ENCODE measurements around the gene NRG4.
"Not testable (repeated sequence)": the region's sequence is repeated elsewhere in the genome, so short reads cannot be mapped to it uniquely, and the experiment has no call there.

NRG4 gene, protein sequence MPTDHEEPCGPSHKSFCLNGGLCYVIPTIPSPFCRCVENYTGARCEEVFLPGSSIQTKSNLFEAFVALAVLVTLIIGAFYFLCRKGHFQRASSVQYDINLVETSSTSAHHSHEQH

DNA sequence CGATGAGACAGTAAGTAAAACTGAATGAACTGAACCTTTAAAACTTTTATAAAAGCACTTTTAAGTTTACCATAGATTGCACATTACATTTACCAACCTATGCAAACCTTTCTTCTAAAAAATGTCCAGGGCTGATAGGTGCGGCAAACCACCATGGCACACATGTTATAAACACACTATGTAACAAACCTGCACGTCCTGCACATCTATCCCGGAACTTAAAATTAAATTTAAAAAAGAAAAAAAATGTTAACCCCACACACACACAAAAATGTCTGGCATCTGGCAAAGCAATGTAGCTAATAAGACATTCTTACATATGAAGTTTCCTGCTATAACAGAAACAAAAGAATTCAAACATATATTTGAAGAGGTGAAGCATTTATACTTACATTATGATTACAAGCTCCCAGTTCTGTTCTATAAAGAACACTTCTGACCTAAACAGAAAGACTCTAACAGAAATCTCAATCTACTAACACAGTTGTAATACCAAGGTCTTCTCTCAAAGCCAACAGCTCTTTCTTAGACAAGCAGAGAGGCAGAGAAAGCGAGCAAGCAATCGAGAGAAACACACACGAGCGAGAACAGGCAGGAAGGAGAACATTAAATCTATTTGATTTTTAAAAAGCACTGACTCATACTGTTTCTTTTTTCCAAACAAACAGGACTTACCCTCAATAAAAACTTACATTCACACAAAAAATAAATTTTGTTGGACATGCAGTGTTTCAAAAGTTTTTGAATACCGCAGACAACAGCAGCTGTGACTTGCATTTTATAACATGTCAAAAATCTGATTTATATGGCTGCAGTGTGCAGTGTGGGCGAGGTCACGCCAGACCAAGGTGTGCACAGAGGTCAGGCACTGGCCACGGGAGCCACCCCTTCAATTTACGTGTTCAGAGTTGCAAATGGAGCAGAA lies at the start of gene NRG4:
Gene NRG4, minus strand, starts transcription at position 798 of the 925 bp plus-strand sequence. CDS start 1,194 bp downstream, outside the sequence.
- no peak for DNase-seq (ENCODE audit: low read depth)

DNA sequence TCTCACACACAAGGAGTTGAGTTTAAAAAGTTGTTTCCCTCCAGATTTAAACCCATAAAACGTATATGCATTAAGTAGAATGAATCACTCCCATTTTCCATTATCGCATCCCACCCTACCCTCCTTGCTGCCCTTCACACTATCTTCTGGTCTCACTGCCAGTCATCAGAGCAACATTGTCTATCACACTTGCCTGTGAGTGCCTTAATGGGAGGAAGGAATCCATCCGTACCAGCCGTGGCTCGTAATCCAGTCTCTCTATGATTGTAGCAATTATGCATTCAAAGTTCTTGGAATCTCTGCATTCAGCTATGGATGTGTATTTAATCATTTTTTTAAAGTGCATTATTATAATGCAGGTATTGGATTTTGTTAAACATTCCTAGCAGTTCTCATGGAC lies 49.5 kb upstream of the NRG4 start:
- DNase-seq (ENCODE audit: low read depth): no peak

DNA sequence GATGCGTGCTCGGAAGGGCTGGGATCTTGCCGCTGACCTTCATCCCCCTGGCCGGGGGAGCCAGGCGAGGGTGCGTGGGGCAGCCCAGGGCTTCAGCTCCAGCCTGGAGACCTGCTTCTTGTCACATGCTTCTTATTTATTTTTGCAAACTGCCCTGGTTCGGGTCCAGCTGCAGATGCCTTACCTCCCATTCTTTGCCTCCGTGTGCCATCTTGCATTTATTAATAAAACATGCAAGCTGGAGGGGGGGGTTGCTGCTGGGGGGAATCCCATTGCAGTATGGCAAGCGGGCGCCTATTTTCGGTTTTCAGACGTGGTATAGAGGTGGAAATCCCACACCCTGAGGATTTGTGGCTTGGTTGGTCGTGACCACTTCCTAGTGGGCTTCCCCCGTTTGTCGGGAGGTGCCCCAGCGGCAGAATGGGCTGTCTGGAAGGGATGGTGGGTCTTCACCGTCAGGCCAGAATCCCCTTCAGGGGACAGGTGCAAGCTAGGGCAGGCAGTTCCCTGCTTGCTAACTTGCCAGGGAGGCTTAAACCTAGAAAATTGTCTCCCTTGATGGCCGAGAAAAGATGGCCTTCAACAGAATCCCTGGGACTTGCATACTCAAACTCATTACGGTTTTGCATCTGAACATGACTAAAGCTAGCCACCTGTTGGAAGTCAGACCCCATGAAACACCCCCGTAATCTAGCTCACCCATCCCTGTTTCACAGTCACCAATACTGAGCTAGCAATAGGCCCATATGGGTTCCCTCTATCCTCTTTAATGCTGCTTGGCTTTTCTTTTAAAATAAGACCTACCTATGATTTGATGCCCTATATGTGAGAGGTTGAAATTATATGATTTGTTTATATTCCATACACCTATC lies 48.1 kb upstream of the NRG4 start:
- DNase-seq (ENCODE audit: low read depth): no peak

DNA sequence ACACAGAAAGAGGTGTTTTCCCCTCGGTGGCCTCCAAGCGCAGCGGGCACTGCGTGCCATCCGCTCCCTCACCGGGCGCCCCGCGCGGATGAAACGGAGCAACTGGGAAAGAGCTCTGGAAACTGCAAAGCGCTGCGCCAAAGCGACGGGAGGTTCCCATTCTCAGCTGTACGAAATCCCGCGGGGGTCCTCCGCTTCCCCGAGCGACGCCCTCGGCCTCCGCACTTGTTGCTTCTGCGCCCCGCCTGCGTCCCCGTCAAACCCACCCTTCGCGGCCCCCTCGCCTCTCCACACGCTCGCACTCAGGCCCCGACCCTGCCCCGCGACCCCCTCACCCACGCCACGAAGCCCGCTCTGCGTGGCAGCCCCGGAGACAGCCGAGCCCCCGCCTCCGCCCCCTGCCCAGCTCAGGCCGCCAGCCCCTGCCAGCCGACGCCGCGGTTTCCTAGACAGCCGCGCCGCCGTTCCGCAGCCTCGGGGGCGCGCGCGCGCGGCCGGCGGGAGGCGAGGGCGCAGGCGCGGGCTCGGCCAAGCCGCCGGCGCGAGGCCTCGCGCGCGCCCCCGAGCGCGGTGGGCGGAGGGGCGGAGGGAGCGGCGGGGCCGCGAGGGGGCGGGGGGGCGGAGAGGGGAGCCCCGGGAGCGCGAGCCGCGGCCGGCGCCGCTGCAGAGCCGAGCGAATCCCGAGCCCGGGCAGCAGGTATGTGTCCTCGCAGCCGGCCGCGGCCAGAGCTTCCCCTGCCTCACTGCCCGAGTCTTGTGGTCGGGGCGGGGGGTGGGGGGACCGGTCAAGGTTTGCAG lies 47.3 kb upstream of the NRG4 start, which contains the start of gene TMEM266:
Gene TMEM266, plus strand, starts transcription at position 666 of the 798 bp plus-strand sequence. CDS start 74,279 bp downstream, outside the sequence.
- no peak for DNase-seq (ENCODE audit: low read depth)

DNA sequence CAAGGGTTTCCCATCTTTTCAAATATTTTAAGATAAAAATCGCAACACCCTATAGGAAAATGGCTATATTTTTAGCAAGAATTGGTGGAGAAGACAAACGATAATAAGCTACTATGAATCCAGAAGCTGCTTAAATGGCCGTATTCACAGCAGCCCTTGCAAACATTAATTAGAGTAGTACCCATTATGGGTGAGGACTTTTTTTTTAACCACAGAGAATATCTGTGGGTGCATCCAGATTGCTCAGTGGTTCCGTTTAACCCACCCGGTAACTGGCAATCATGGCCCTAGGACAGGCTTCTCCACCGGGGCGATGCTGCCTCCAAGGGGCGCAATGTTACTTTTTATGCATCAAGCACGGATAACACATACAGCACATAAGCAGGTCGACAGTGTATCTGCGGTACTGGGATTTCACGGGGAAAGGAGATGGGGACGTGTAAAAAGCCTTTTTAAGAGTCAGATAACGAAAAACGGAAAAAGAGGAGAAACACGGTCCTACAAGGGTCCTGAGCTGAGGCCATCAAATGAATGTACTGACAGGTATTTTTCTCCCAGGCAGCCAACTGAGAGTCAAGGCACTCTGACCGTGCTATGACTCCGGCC lies 46.6 kb upstream of the NRG4 start:
- DNase-seq (ENCODE audit: low read depth): no peak

DNA sequence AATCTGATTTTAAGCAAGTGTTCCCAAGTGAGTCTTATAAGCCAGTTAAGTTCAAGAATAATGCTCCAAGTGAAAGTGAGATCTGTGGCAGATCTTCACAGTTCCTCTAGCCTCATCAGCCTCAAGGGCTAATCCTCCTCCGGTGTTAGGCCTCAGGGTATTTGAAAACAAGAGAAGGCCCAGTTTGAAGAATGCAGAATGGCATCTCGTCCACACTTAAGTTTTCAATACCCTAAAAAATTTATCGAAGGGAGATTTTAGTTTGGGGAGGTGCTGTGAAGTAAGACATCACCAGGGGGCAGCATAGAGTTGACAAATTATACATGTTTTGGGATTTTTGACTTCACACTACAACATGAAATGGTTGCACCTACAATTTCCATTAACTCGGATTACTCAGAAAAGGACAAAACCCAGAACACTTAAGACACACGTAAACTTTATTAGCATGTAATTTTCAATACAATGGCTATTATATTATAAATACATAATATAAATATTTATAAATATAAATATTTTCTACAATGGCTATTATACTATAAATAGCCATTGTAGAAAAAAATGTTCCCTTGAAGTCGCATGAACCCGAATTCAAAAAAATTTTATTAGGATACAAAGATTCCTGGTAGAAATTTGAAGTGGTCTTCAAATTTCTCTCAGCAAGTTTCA lies 45.2 kb upstream of the NRG4 start:
- DNase-seq (ENCODE audit: low read depth): no peak

DNA sequence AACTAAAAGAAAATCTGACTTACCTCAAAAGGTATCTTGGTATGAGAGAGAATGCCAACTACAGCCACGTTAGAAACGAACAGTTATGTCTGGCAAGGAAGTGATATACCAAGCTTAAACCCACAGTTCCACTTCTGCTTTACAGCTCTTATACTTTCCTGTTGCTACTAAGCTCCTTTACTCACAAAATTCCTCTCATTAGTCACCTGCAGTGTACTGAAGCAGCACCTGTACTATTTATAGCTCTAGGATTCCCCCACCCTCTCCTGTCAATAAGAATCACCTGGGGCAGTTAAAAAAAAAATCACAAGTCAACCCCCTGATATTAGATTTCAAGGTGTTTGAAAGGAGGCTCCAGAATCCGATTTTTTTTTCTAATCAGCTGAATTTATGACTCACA lies 44.7 kb upstream of the NRG4 start:
- DNase-seq (ENCODE audit: low read depth): no peak

DNA sequence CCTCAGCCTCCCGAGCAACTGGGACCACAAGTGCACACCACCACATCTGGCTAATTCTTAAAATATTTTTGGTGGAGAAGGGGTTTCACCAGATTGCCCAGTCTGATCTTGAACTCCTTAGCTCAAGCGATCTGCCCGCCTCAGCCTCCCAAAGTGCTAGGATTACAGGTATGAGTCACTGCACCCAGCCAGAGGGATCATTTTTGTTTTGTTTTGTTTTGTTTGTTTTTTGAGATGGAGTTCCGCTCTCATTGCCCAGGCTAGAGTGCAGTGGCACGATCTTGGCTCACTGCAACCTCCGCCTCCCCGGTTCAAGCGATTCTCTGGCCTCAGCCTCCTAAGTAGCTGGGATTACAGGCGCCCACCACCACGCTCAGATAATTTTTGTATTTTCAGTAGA lies 42.0 kb upstream of the NRG4 start:
- DNase-seq (ENCODE audit: low read depth): not testable (repeated sequence)

DNA sequence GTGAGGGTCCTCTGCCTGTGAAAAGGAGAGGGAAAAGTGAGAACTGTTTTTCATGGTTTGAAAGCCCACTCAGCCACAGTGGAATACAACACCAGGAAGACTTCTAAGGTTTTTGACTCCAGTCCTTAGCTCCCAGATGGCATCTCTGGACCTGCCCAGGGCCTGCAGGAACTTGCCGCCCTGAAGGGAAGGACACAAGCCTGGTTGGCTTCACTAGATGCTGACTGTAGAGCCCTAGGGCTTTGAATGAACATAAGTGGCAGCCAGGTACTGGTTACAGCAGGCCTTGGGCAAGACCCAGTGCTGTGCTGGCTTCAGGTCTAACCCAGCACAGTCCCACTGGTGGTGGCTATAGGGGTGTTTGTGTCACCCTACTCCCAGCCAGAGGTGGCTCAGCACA lies 26.3 kb upstream of the NRG4 start:
- no peak for DNase-seq (ENCODE audit: low read depth)

DNA sequence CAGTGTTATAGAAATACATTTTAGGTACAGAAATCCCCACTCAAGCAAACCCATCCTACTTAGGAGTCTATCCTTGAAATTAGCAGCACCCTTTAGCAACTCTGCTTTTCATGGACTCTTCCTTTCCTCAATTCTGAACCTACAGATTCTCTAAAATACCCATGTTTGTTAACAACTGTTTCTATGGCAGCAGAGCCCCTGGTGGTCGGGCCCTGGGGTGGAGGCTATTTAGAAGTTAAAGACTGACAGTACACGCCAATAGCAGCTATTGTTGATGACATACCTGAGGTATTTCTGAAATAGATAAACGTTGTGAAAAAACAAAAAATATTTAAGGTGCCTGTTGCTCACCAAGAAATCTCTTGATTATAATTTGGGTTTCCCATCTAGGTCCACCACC lies 23.4 kb upstream of the NRG4 start:
- no peak for DNase-seq (ENCODE audit: low read depth)

DNA sequence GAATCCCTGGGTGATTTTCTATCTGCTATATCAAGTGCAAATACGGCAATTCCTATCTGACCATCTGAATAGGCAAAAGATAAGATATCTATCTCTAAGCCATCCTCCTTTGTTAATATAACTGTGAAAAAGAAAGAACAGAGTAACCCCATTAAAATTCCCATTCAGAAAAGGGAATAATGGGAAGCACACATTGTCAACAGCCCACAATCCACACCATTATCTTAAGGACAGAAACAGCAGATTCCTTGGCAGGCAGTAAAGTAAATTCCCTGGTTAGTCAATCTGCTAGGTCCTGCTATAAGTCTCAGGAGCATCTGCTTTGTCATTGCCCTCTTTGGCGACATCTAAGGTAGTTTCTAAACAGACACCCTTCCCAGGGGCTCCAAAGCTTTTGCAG lies 21.9 kb upstream of the NRG4 start:
- no peak for DNase-seq (ENCODE audit: low read depth)

DNA sequence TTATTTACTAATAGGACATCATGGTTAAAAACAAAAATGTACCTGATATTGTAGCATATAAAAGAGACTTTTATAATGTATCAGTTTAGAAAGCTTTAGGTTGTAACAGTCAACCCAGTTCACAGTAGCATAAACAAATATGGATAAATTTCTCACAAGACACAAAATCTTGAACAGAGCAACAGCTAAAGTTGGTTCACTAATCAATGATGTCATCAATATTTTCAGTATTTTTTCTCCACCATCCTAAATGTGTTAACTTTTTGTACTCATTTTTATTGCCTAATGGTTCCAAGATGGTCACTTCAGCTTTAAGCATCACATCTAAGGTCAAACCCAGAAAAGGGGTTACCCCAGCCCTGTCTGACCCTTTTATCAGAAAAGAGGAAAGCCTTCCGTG lies 21.2 kb upstream of the NRG4 start:
- DNase-seq (ENCODE audit: low read depth): no peak

DNA sequence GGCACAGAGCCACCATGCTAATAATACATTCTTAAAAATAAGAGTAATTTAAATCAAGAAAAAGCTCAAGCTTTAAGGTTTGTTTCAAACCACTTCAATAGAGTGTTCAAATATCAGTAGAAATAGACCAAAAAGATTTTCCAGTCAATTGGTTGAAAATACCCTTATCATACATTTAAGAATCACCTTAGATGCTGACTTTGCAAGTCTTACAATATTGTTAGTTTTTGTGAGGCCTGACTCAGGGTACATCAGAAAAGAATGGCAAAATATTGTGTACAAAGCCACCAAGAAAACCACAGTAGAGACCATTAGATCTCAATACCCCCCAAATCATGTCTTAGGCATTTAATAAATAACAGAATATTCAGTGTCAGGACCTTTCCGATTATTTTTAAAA lies 19.8 kb upstream of the NRG4 start:
- DNase-seq (ENCODE audit: low read depth): no peak

DNA sequence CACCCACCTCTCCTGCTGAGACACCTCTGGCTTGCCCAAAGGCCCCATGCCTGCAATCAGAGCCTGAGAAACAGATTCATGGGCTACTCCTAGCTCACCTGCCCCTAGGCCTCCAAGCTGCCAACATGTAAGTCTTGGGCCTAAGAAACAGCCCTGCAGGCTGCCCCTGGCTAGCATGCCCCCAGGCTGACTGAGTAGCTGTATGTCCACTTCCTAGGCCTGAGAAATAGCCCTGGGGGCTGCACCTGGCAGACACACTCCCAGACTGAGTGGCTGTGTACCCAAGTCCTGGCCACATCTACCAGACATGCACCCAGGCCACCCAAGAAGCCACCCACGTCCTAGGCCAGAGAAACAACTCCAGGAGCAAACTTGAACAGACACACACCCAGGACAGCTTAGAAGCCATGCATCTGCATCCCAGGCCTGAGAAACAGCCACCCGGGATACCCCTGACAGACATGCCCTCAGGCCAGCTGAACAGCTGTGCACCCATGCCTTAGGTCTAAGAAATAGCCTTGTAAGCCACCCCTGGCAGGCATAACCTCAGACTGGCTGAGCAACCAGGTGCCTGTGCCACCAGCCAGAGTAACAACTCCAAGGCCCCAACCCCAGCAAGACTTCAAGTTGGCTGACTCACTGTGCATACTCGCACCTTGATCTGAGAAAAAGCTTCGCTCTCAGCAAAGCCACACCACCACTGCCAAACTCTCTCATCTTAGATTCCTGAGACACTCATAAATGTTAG lies 12.0 kb upstream of the NRG4 start:
- DNase-seq (ENCODE audit: low read depth): no peak

DNA sequence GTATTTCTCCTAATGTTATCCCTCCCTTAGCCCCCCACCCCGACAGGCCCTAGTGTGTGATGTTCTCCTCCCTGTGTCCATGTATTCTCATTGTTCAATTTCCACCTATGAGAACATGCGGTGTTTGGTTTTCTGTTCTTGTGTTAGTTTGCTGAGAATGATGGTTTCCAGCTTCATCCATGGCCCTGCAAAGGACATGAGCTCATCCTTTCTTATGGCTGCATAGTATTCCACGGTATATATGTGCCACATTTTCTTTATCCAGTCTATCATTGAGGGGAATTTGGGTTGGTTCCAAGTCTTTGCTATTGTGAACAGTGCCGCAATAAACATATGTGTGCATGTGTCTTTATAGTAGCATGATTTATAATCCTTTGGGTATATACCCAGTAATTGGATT lies 1.2 kb upstream of the NRG4 start:
- not testable (repeated sequence) for DNase-seq (ENCODE audit: low read depth)

DNA sequence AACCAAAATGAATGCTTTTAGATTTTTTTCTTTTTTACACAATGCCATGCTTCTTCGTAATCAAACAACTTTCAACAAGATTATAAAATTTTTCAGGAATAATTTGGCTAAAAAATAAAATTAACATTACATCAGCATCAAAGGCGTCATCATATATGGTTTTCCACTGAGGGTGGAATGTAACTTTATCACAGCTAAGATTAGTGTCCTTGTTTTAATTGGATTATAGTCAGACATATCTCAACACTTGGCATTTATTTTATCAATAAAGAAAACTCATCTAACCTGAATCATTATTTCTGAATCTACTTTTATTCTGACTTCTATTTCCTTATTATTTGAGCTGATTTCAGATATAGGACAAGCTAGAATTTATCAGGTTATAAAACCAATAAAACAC lies 1.6 kb downstream of the NRG4 start:
- no peak for DNase-seq (ENCODE audit: low read depth)

DNA sequence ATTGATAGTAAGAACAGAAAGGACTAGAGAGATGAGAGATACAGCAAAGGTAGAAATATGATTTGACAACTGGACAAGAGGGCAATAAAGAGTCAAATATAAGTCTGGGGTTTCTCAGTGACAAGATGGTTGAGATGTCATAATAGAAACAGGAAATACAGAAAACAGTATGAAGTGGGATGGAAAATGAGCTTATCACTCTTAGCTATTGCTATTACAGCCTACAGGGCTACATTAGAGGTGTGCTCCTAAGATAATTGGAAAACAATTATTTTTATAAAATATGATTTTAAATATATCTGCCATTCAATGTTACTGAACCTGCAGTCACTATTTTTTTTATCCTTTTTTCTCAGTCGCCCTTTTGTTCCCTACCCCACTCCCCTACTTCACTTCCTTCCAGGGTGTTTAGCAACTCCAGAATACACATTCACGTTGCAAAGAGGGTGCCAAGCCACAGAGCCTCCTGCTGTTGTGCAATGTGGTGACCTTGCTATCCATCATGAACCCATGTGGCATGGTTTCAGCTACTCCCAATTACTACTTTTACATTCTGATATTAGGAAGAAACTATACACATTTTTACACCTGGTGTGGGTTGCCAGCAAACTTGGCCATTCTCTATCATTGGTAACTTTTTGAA lies 6.0 kb downstream of the NRG4 start:
- DNase-seq (ENCODE audit: low read depth): no peak

DNA sequence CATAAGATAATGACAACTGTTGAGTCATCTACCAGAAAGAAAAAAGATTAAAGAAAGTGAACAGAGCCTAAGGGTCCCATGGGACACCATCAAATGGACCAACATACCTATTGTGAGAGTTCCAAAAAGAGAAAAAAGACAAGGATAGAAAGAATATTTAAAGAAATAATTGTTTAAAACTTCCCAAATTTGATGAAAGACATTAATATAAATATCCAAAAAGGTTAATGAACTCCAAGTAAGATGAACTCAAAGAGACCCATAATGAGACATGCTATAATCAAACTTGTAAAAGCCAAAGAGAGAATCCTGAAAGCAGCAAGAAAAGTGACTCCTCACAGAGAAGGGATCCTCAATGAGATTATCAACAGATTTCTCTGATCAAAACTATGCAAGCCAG lies 8.9 kb downstream of the NRG4 start:
- DNase-seq (ENCODE audit: low read depth): no peak

DNA sequence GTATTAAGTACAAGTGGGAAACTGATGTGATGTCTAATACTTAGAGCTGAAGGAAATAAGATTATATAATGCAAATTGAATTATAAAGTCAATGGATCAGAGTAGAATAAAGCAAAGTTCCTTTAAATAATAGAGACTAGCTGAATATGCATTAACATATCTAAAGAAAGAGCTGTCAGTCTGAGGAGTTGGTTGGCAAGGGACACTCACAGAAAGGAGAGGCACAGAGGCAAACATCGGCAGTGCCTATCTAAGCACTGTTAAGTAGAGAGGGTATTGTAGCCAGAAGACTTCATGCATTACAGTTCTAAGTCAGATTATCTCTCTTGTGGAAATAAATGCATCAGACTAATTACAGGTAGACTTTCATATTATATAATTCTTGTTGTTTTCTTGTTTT lies 16.6 kb downstream of the NRG4 start:
- no peak for DNase-seq (ENCODE audit: low read depth)

DNA sequence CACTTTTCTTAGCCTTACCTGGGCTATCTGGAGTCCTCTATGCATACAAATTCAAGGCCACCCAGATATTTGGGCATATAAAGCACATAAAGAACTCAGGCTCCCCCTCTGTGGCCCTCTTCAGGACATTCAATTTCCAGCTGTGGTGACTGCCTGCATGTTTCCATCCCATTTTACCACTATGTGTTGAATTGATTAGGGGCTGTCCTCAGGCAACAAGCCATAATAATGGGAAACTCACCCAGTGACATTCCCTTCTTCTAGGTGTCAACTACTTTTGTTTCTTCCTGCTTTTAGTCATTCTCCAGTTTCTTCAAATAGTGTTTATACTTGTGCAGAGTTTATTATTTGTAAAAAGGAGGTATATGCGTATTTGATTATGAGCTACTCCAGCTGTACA lies 18.0 kb downstream of the NRG4 start:
- no peak for DNase-seq (ENCODE audit: low read depth)
